Activated B cell treated with CpG ODN at 0.5 μM for 24 hours (primary cell): Measurements from ENCODE around the gene NRCAM. TPM values are rescaled to one million over a fixed set of nuclear protein-coding genes. Genes with fewer than 3 reads are reported as not detected.

Experiments used
- ATAC-seq: fragments of 200-7000 bp; cut with Tn5 transposase; one replicate; pipeline ENCODE4 v1.10.0; 2021; ENCODE audit warnings: low read depth, mild to moderate bottlenecking, moderate library complexity
- CTCF ChIA-PET: fragments of 350-600 bp; sonication (Branson Sonifier 250); formaldehyde crosslinking; loops from one replicate; lab custom pipeline; 2021; ENCODE audit warnings: antibody characterized with exemption; lab: Charles Lee
- POLR2A ChIA-PET: fragments of 350-600 bp; sonication (Branson Sonifier 250); formaldehyde crosslinking; loops from one replicate; lab custom pipeline; 2021; ENCODE audit warnings: antibody characterized with exemption; lab: Charles Lee
- DNase-seq: peaks from one replicate; pipeline ENCODE4 v3.0.0; 2022
- H3K27ac Mint-ChIP-seq: one replicate; pipeline ENCODE4 v1.8.0; 2020; ENCODE audit warnings: mixed read lengths
- H3K27me3 Mint-ChIP-seq: one replicate; pipeline ENCODE4 v1.8.0; 2021; ENCODE audit warnings: mixed read lengths
- H3K36me3 Mint-ChIP-seq: one replicate; pipeline ENCODE4 v1.8.0; 2021; ENCODE audit warnings: low read depth, mixed read lengths
- H3K4me1 Mint-ChIP-seq: one replicate; pipeline ENCODE4 v1.8.0; 2021; ENCODE audit warnings: mixed read lengths
- H3K4me3 Mint-ChIP-seq: one replicate; pipeline ENCODE4 v1.8.0; 2020; ENCODE audit warnings: mild to moderate bottlenecking, mixed read lengths
- H3K9me3 Mint-ChIP-seq: one replicate; pipeline ENCODE4 v1.8.0; 2020; ENCODE audit warnings: mixed read lengths
- CTCF ChIP-seq: fragments of 200-600 bp; IDR thresholded peaks from one replicate; pipeline ENCODE4 v1.8.0; 2022; ENCODE audit warnings: antibody characterized with exemption, mild to moderate bottlenecking
- intact Hi-C: fragments of 100-400 bp; cut with micrococcal nuclease; formaldehyde crosslinking; loops from one replicate; pipeline ENCODE4 v1.15.1; 2024
- total RNA-seq: library from RNA; stranded (reverse); gene quantifications from 2 replicates; pipeline ENCODE4 v1.2.3, GENCODE V29; 2022

NRCAM gene
- total RNA-seq, 1 donor from 2014 or later = 2.2 TPM

DNA sequence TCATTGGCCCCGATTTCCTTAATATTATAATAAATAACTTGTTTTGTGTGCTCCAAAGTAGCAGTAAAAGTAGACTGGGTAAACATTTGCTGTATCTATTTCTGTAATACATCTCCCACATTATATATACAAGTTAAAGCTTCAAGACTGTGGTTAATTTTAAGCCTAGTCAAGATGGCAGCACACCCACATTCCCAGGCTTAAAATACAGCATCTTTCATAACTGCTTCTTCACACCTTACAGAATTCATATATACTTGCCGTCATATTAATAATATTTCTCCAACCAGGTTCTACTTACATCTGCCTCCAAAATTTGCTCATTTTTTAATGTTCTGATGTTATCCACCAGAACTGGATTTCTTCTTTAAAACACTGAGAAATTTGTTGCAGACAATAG lies 85.6 kb downstream of the NRCAM start:
- no peak for ATAC-seq
- Mint-ChIP-seq H3K4me3 (no peak overlapping the region), H3K36me3 (no peaks in the 10 kb centered on the region), H3K27ac (no peak overlapping the region), H3K4me1 (peaks cover 4% of the 10 kb centered on the region), H3K27me3 (peaks cover 7% of the 10 kb centered on the region), H3K9me3 (no peaks in the 10 kb centered on the region)
- ChIA-PET POLR2A (no interaction called here), CTCF (no interaction called here)
- DNase-seq = no peak
- intact Hi-C loops = no loop called here
- TF ChIP-seq CTCF = no peak

GRCh38 chr7:108368466-108368865 lies 87.8 kb downstream of the NRCAM start:
- intact Hi-C loops = no loop called here
- ChIA-PET CTCF (no interaction called here), POLR2A (no interaction called here)
- ATAC-seq (no peak), DNase-seq (no peak)
- Mint-ChIP-seq H3K36me3 (no peaks in the 10 kb centered on the region), H3K9me3 (no peaks in the 10 kb centered on the region), H3K27ac (no peak overlapping the region), H3K27me3 (peaks cover 7% of the 10 kb centered on the region), H3K4me1 (peaks cover 4% of the 10 kb centered on the region), H3K4me3 (no peak overlapping the region)
- no peak for TF ChIP-seq CTCF

DNA sequence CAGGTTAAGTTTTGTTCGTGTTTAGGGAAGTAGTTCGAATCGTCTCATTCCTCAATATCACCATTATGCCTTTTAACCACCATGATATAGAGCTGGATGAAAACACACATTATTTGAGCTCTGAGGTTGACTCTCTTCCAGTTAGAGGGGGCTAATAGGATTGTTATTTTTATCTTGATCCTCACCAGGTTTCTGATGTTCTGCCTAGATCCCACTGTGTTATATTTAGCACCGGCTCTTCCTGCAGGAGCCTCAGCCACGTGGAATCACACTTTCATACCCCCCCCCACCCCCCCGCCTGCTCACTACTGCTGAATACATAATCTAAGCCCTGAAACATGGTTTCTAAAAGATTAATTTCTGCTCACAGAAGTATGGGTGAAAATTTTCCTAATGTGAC lies 88.3 kb downstream of the NRCAM start:
- H3K36me3 Mint-ChIP-seq = no peaks in the 10 kb centered on the region
- ChIA-PET CTCF (no interaction called here), POLR2A (no interaction called here)
- peaks cover 4% of the 10 kb centered on the region for H3K4me1 Mint-ChIP-seq
- TF ChIP-seq CTCF = no peak
- intact Hi-C loops = no loop called here
- H3K27ac Mint-ChIP-seq = no peak overlapping the region
- DNase-seq = no peak
- H3K9me3 Mint-ChIP-seq = no peaks in the 10 kb centered on the region
- H3K4me3 Mint-ChIP-seq = no peak overlapping the region
- H3K27me3 Mint-ChIP-seq = peaks cover 7% of the 10 kb centered on the region
- no peak for ATAC-seq

DNA sequence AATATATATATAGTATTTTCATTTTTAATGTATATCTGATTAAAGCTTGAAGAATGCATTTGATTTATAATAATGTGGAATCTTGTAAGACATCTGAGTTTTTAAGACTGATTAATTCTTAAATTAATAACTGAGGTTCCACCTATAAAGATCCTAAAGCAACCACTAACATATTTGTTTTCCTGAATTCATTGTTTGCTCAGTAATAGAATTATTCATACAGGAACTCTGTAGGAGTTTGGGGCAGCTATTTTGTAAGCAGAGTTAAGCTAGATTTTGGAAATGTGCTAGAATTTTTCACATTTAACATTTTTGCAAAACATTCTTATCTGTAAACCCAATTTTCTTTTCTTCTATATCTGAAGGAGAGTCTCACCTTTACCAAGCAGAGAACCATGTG lies 88.9 kb downstream of the NRCAM start:
- ChIA-PET CTCF (no interaction called here), POLR2A (no interaction called here)
- peaks cover 7% of the 10 kb centered on the region for H3K27me3 Mint-ChIP-seq
- no peak overlapping the region for H3K4me3 Mint-ChIP-seq
- no peaks in the 10 kb centered on the region for H3K36me3 Mint-ChIP-seq
- no peaks in the 10 kb centered on the region for H3K9me3 Mint-ChIP-seq
- no peak overlapping the region for H3K27ac Mint-ChIP-seq
- no peak for DNase-seq
- peaks cover 4% of the 10 kb centered on the region for H3K4me1 Mint-ChIP-seq
- no peak for TF ChIP-seq CTCF
- no peak for ATAC-seq
- intact Hi-C loops = no loop called here

DNA sequence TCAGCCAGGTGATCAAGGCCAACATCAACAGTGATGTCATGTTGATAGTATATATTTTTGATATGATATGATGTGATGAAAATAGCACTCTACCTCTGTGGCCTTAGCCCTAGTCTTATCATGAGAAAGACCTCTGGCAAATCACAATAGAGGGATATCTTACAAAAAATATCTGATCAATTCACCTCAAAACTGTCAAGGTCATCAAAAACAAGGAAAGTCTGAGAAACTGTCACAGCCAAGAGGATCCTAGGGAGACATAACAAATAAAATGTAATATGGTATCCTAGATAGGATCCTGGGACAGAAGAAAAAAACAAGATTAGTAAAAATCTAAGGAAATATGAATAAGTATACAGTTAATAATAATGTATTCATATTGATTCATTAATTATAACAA lies 92.6 kb downstream of the NRCAM start:
- ChIA-PET POLR2A (no interaction called here), CTCF (no interaction called here)
- ATAC-seq (no peak), DNase-seq (no peak)
- H3K4me3 Mint-ChIP-seq = no peak overlapping the region
- H3K36me3 Mint-ChIP-seq = no peaks in the 10 kb centered on the region
- TF ChIP-seq CTCF = no peak
- intact Hi-C loops = no loop called here
- H3K27me3 Mint-ChIP-seq = peaks cover 2% of the 10 kb centered on the region
- H3K27ac Mint-ChIP-seq = no peak overlapping the region
- H3K4me1 Mint-ChIP-seq = peaks cover 27% of the 10 kb centered on the region
- H3K9me3 Mint-ChIP-seq = no peaks in the 10 kb centered on the region
